OCI-LY1 (cell line): Measurements from ENCODE around the gene RHCE.
"Not testable (repeated sequence)": the region's sequence is repeated elsewhere in the genome, so short reads cannot be mapped to it uniquely, and the experiment has no call there.

ENCODE experiments used
- H2AFZ ChIP-seq: fragments of 200-600 bp; sonication (generic), shearing (Covaris generic); 2 replicates; pipeline ENCODE4 v1.6.0; 2014; ENCODE audit warnings: antibody characterized with exemption, mild to moderate bottlenecking, low read length
- H3F3A ChIP-seq: fragments of 200-600 bp; sonication (generic), shearing (Covaris generic); 2 replicates; pipeline ENCODE4 v1.6.0; 2014; ENCODE audit warnings: mild to moderate bottlenecking, antibody characterized with exemption, low read length, moderate library complexity; ENCODE audit not compliant: insufficient read depth
- H3K27ac ChIP-seq: fragments of 200-600 bp; sonication (generic); 2 replicates; pipeline ENCODE4 v1.5.1; 2014; ENCODE audit warnings: low read length, mixed run types, mild to moderate bottlenecking, low read depth; ENCODE audit not compliant: poor library complexity, severe bottlenecking
- H3K27me3 ChIP-seq: fragments of 200-600 bp; sonication (generic); 2 replicates; pipeline ENCODE4 v1.6.0; 2014; ENCODE audit warnings: antibody characterized with exemption, mild to moderate bottlenecking, low read length, moderate library complexity; ENCODE audit not compliant: insufficient read depth
- H3K36me3 ChIP-seq: fragments of 200-600 bp; sonication (generic); 2 replicates; pipeline ENCODE4 v1.6.1; 2014; ENCODE audit warnings: mild to moderate bottlenecking, antibody characterized with exemption, low read length, moderate library complexity, mixed read lengths; ENCODE audit not compliant: insufficient read depth
- H3K4me1 ChIP-seq: fragments of 200-600 bp; sonication (generic); 2 replicates; pipeline ENCODE4 v1.5.1; 2014; ENCODE audit warnings: mild to moderate bottlenecking, low read length, moderate library complexity; ENCODE audit not compliant: insufficient read depth, severe bottlenecking
- H3K4me2 ChIP-seq: fragments of 200-600 bp; sonication (generic), shearing (Covaris generic); 2 replicates; pipeline ENCODE4 v1.6.1; 2014; ENCODE audit warnings: low read length
- H3K4me3 ChIP-seq: fragments of 200-600 bp; sonication (generic); 2 replicates; pipeline ENCODE4 v1.5.1; 2014; ENCODE audit warnings: low read length, low read depth, mild to moderate bottlenecking, mixed read lengths; ENCODE audit not compliant: poor library complexity, severe bottlenecking
- H3K79me2 ChIP-seq: fragments of 200-600 bp; shearing (Covaris generic); 2 replicates; pipeline ENCODE4 v1.6.1; 2016; ENCODE audit warnings: mixed run types, low read length, mixed read lengths; ENCODE audit not compliant: insufficient read depth
- H3K9ac ChIP-seq: fragments of 200-600 bp; sonication (generic), shearing (Covaris generic); 2 replicates; pipeline ENCODE4 v1.6.1; 2014; ENCODE audit warnings: mild to moderate bottlenecking, low read length, mixed read lengths
- H3K9me2 ChIP-seq: fragments of 200-600 bp; sonication (generic), shearing (Covaris generic); 2 replicates; pipeline ENCODE4 v1.6.1; 2014; ENCODE audit warnings: low read depth, mild to moderate bottlenecking, low read length, mixed read lengths
- H3K9me3 ChIP-seq: fragments of 200-600 bp; shearing (Covaris generic); 2 replicates; pipeline ENCODE4 v1.6.1; 2014; ENCODE audit warnings: low read length, mixed read lengths
- H4K20me1 ChIP-seq: fragments of 200-600 bp; sonication (generic), shearing (Covaris generic); 2 replicates; pipeline ENCODE4 v1.6.0; 2016; ENCODE audit warnings: mild to moderate bottlenecking, low read length; ENCODE audit not compliant: insufficient read depth
- CTCF ChIP-seq: fragments of 200-600 bp; sonication (generic), shearing (Covaris generic); IDR thresholded peaks from 2 replicates; pipeline ENCODE4 v1.5.1; 2017; ENCODE audit warnings: mild to moderate bottlenecking, antibody characterized with exemption, low read length, moderate library complexity, mixed read lengths
- EZH2 ChIP-seq: fragments of 200-600 bp; sonication (generic), shearing (Covaris generic); IDR thresholded peaks from 2 replicates; pipeline ENCODE4 v1.8.0; 2017; ENCODE audit warnings: borderline replicate concordance, mixed run types, mild to moderate bottlenecking, antibody characterized with exemption, low read length, moderate library complexity, mixed read lengths

Gene RHCE

GRCh38 chr1:25383090-25383489, 37.5 kb downstream of the RHCE start:
- not testable (repeated sequence) for H3K4me2 ChIP-seq, H3K36me3 ChIP-seq, H3K9me2 ChIP-seq, H2AFZ ChIP-seq, H3K9ac ChIP-seq, H3K79me2 ChIP-seq, H3F3A ChIP-seq, H4K20me1 ChIP-seq, H3K27me3 ChIP-seq, H3K27ac ChIP-seq, H3K4me1 ChIP-seq, H3K4me3 ChIP-seq, H3K9me3 ChIP-seq

GRCh38 chr1:25382543-25382942, 38.1 kb downstream of the RHCE start:
- not testable (repeated sequence) for H3K4me3 ChIP-seq, H4K20me1 ChIP-seq, H3K27ac ChIP-seq, H3K36me3 ChIP-seq, H3F3A ChIP-seq, H3K79me2 ChIP-seq, H3K27me3 ChIP-seq, H3K9me3 ChIP-seq, H3K4me2 ChIP-seq, H2AFZ ChIP-seq, H3K9me2 ChIP-seq, H3K4me1 ChIP-seq, H3K9ac ChIP-seq

- not testable (repeated sequence) for H3F3A ChIP-seq, H3K4me1 ChIP-seq, H3K9me3 ChIP-seq, H2AFZ ChIP-seq, H3K4me3 ChIP-seq, H3K9me2 ChIP-seq, H3K4me2 ChIP-seq, H3K27me3 ChIP-seq, H3K27ac ChIP-seq, H4K20me1 ChIP-seq, H3K79me2 ChIP-seq, H3K9ac ChIP-seq, H3K36me3 ChIP-seq
Measured at GRCh38 chr1:25378367-25378766, 42.3 kb downstream of the RHCE start.

- H3K27ac ChIP-seq, H3F3A ChIP-seq, H2AFZ ChIP-seq, H3K36me3 ChIP-seq, H3K79me2 ChIP-seq, H3K9ac ChIP-seq, H3K4me2 ChIP-seq, H4K20me1 ChIP-seq, H3K9me2 ChIP-seq, H3K27me3 ChIP-seq, H3K4me3 ChIP-seq, H3K4me1 ChIP-seq, H3K9me3 ChIP-seq: not testable (repeated sequence)
Measured at GRCh38 chr1:25371757-25372156, 48.9 kb downstream of the RHCE start.

- H3K79me2 ChIP-seq, H3F3A ChIP-seq, H3K4me1 ChIP-seq, H3K27ac ChIP-seq, H2AFZ ChIP-seq, H3K9ac ChIP-seq, H3K9me2 ChIP-seq, H3K9me3 ChIP-seq, H3K27me3 ChIP-seq, H3K36me3 ChIP-seq, H4K20me1 ChIP-seq, H3K4me3 ChIP-seq, H3K4me2 ChIP-seq: not testable (repeated sequence)
Measured at GRCh38 chr1:25369691-25370271, 50.8 kb downstream of the RHCE start.

GRCh38 chr1:25369241-25369640, 51.4 kb downstream of the RHCE start:
- no peak overlapping the region for H3K27ac ChIP-seq
- H3K36me3 ChIP-seq = no peaks in the 10 kb centered on the region
- no peaks in the 10 kb centered on the region for H3K79me2 ChIP-seq
- H3K4me2 ChIP-seq = no peak overlapping the region
- H3K9me2 ChIP-seq = no peaks in the 10 kb centered on the region
- H3F3A ChIP-seq = no peaks in the 10 kb centered on the region
- no peak overlapping the region for H3K9ac ChIP-seq
- TF ChIP-seq CTCF (no peak), EZH2 (no peak)
- H3K4me3 ChIP-seq = no peak overlapping the region
- no peaks in the 10 kb centered on the region for H3K27me3 ChIP-seq
- no peaks in the 10 kb centered on the region for H3K9me3 ChIP-seq
- H4K20me1 ChIP-seq = no peaks in the 10 kb centered on the region
- no peak overlapping the region for H2AFZ ChIP-seq
- H3K4me1 ChIP-seq = no peaks in the 10 kb centered on the region
